ENCODE results near the gene WNT16. TPM values are rescaled to one million over a fixed set of nuclear protein-coding genes. Genes with fewer than 3 reads are reported as not detected.

Gene WNT16
- total RNA-seq, 3 donors from 2014 or later, result 0.15 TPM; not detected in 2

DNA sequence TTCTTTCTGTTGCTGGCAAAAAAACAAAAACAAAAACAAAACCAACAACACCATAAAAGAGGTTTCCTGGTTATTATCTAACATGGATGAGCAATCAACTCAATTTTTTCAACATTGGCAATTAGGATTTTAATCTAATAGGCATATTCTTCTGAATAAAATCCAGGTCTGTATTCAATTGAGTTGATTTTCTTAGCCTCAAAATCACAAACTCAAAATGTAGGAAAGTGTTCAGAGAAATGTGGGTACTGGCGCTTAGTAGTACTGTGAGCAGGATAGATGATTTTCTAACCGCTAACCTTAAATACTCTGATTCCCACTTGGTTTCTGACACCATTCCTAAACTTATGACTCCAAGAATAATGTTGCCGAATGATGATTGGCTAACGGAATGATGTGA is 5.6 kb downstream of the WNT16 start:
- intact Hi-C loops (cut with DNase I; ENCODE audit: low total_unique reads), result no loop called here
- no peak for TF ChIP-seq POLR2A (IDR thresholded peaks at IDR 0.05)
- TF ChIP-seq, protein P1, sequence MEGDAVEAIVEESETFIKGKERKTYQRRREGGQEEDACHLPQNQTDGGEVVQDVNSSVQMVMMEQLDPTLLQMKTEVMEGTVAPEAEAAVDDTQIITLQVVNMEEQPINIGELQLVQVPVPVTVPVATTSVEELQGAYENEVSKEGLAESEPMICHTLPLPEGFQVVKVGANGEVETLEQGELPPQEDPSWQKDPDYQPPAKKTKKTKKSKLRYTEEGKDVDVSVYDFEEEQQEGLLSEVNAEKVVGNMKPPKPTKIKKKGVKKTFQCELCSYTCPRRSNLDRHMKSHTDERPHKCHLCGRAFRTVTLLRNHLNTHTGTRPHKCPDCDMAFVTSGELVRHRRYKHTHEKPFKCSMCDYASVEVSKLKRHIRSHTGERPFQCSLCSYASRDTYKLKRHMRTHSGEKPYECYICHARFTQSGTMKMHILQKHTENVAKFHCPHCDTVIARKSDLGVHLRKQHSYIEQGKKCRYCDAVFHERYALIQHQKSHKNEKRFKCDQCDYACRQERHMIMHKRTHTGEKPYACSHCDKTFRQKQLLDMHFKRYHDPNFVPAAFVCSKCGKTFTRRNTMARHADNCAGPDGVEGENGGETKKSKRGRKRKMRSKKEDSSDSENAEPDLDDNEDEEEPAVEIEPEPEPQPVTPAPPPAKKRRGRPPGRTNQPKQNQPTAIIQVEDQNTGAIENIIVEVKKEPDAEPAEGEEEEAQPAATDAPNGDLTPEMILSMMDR (IDR thresholded peaks at IDR 0.05), result no peak
- TF ChIP-seq POLR2AphosphoS5 (IDR thresholded peaks at IDR 0.05), result no peak
- H3K27me3 ChIP-seq, result peaks cover 3 to 44% of the 10 kb centered on the region in 2 donors
- DNase-seq (ENCODE audit: low spot score in 2 of 2), result no peak
- no peaks in the 10 kb centered on the region for H3K4me1 ChIP-seq
- H3K36me3 ChIP-seq, result no peaks in the 10 kb centered on the region
- H3K4me3 ChIP-seq, result no peak overlapping the region
- H3K9me3 ChIP-seq, result no peaks in the 10 kb centered on the region
- H3K27ac ChIP-seq, result no peak overlapping the region

DNA sequence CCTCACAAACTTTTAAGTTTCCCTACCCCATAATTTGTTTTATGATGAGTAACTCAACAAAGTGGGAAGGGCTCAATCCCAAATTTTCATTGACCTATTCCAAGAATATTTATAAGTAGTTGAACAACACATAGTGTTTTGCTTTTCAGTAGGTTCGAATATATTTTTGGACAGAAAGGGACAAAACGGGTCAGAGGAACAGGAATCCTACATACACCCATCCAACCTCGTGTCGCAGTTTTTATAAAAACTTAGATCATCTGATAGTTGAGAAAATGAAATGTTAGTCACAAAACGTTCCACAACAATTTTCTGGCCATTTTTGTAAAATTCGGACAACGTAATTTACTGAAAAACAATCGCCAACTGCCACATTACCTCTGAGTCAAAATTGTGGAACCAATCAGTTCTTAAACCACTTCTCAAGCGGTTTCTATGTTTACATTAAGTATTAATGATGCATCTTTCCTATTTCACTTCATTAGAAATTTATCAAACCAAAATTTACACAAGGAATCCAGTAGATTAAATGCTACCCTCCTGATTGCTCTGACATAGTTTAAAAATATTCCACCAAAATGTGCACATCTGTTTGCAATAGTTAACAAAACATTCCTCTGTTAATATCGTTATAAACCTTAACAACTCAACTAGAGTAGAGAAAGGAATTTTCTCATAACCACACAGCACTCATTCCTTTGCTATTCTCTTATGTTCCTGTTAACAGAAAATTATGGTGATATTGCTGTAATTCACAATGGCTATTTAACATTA is 6.3 kb downstream of the WNT16 start:
- Histone ChIP-seq H3K36me3 (no peaks in the 10 kb centered on the region), H3K27ac (no peak overlapping the region), H3K4me3 (no peak overlapping the region), H3K27me3 (peaks cover 0 to 37% of the 10 kb centered on the region in 2 donors), H3K9me3 (no peaks in the 10 kb centered on the region), H3K4me1 (no peaks in the 10 kb centered on the region)
- intact Hi-C loops (cut with DNase I; ENCODE audit: low total_unique reads), result no loop called here
- no peak for DNase-seq (ENCODE audit: low spot score in 2 of 2)
- TF ChIP-seq, protein P1 (IDR thresholded peaks at IDR 0.05), result no peak
- TF ChIP-seq POLR2AphosphoS5 (IDR thresholded peaks at IDR 0.05), result no peak
- TF ChIP-seq POLR2A (IDR thresholded peaks at IDR 0.05), result no peak

DNA sequence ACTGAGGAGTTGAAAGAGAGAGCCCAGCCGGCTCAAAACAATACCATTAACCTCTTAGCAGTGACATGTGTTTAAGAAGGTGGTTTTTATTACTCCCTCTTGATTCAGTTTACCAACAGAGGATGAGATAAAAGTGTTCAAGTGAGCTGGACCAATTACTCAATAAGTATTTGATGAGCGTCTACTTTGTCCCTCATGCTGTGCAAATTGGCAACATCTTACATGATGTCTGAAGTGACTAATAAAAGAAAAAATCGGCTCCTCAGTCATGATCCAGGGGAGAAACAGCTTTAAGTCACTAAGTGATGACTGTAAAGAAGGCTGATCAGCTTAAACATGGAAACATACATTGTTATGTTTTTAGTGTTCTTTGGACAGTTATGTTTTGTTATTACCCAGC is 7.8 kb downstream of the WNT16 start:
- Histone ChIP-seq H3K27ac (no peak overlapping the region), H3K4me1 (no peaks in the 10 kb centered on the region), H3K9me3 (no peaks in the 10 kb centered on the region), H3K4me3 (no peak overlapping the region), H3K36me3 (no peaks in the 10 kb centered on the region), H3K27me3 (peaks cover 0 to 25% of the 10 kb centered on the region in 2 donors)
- TF ChIP-seq POLR2A (IDR thresholded peaks at IDR 0.05) (no peak), POLR2AphosphoS5 (IDR thresholded peaks at IDR 0.05) (no peak)
- TF ChIP-seq, protein P1 (IDR thresholded peaks at IDR 0.05), result no peak
- DNase-seq (ENCODE audit: low spot score in 2 of 2), result no peak
- intact Hi-C loops (cut with DNase I; ENCODE audit: low total_unique reads), result no loop called here

DNA sequence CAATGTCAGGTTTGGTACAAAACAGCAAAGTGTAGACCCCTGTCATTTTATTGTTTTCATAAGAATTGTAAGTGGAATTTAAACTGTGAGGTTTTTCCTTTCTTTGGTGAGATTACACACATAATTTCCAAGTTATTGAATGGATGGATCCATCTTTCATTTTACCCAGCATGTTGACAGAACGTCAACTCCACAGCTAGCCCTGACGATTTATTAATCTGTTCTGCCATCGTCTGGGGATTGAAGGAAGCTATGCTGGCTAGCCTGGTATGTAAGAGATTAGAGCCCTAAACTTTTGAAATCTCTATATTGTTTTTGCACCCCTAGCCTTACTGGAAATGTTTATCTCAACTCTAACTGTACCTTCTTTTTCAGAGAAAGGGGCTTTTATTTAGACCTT is 8.6 kb downstream of the WNT16 start:
- no peak for DNase-seq (ENCODE audit: low spot score in 2 of 2)

DNA sequence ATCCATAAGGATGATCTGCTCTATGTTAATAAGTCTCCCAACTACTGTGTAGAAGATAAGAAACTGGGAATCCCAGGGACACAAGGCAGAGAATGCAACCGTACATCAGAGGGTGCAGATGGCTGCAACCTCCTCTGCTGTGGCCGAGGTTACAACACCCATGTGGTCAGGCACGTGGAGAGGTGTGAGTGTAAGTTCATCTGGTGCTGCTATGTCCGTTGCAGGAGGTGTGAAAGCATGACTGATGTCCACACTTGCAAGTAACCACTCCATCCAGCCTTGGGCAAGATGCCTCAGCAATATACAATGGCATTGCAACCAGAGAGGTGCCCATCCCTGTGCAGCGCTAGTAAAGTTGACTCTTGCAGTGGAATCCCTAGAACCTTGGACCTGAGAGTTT is 10.3 kb downstream of the WNT16 start:
- H3K36me3 ChIP-seq, result no peaks in the 10 kb centered on the region
- no peak overlapping the region for H3K4me3 ChIP-seq
- no peaks in the 10 kb centered on the region for H3K4me1 ChIP-seq
- intact Hi-C loops (cut with DNase I; ENCODE audit: low total_unique reads), result no loop called here
- no peak overlapping the region for H3K27ac ChIP-seq
- H3K27me3 ChIP-seq, result peaks cover 0 to 12% of the 10 kb centered on the region in 2 donors
- H3K9me3 ChIP-seq, result no peaks in the 10 kb centered on the region
- TF ChIP-seq POLR2A (IDR thresholded peaks at IDR 0.05) (no peak), POLR2AphosphoS5 (IDR thresholded peaks at IDR 0.05) (no peak)
- TF ChIP-seq, protein P1 (IDR thresholded peaks at IDR 0.05), result no peak
- no peak for DNase-seq (ENCODE audit: low spot score in 2 of 2)

More for the DNA sequence above, 8.6 kb downstream of the WNT16 start:
- Histone ChIP-seq H3K27me3 (peaks cover 0 to 17% of the 10 kb centered on the region in 2 donors), H3K36me3 (no peaks in the 10 kb centered on the region), H3K4me1 (no peaks in the 10 kb centered on the region), H3K9me3 (no peaks in the 10 kb centered on the region), H3K4me3 (no peak overlapping the region), H3K27ac (no peak overlapping the region)
- intact Hi-C loops (cut with DNase I; ENCODE audit: low total_unique reads), result no loop called here
- TF ChIP-seq POLR2A (IDR thresholded peaks at IDR 0.05), result no peak
- no peak for TF ChIP-seq POLR2AphosphoS5 (IDR thresholded peaks at IDR 0.05)
- TF ChIP-seq, protein P1 (IDR thresholded peaks at IDR 0.05), result no peak

All from breast epithelium (tissue), 4 donors.